ENCODE measurements around the gene TMEM8B. TPM values are rescaled to one million over a fixed set of nuclear protein-coding genes. Genes with fewer than 3 reads are reported as not detected.

TMEM8B gene
- total RNA-seq, 2 experiments from 2014 or later, result 1.2 to 3.5 TPM

- H3K36me3 Mint-ChIP-seq, result no peaks in the 10 kb centered on the region
- no peak for ATAC-seq
- H3K9me3 Mint-ChIP-seq (ENCODE audit: low read depth), result no peaks in the 10 kb centered on the region
- no peak overlapping the region for H3K27ac Mint-ChIP-seq
- peaks cover 2% of the 10 kb centered on the region for H3K4me1 Mint-ChIP-seq
- DNase-seq, result no peak
- CTCF ChIA-PET, result interaction anchor here (1.4 to 1.6 kb wide), 2 partner anchors 57 to 72 kb away, joined by 3 read pairs; no protein-coding TSS in a partner anchor
- no peak overlapping the region for H3K4me3 Mint-ChIP-seq
- H3K27me3 Mint-ChIP-seq, result peaks cover 49% of the 10 kb centered on the region
Measured at GRCh38 chr9:35898337-35898736, 69.3 kb downstream of the TMEM8B start.

- Mint-ChIP-seq H3K36me3 (no peaks in the 10 kb centered on the region), H3K9me3 (ENCODE audit: low read depth) (no peaks in the 10 kb centered on the region), H3K27ac (no peak overlapping the region), H3K4me3 (no peak overlapping the region), H3K4me1 (peaks cover 2% of the 10 kb centered on the region), H3K27me3 (peaks cover 42% of the 10 kb centered on the region)
- CTCF ChIA-PET, result interaction anchor here (1.4 to 2.2 kb wide), 3 partner anchors 46 to 73 kb away, joined by 3 to 8 read pairs (median 3); no protein-coding TSS in a partner anchor
- ATAC-seq (no peak), DNase-seq (no peak)
Measured at GRCh38 chr9:35899021-35899420, 70.0 kb downstream of the TMEM8B start.

GRCh38 chr9:35903049-35903448, 74.0 kb downstream of the TMEM8B start:
- no peaks in the 10 kb centered on the region for H3K36me3 Mint-ChIP-seq
- H3K4me1 Mint-ChIP-seq, result peaks cover 2% of the 10 kb centered on the region
- DNase-seq (peak; percentile 53), ATAC-seq (peak; percentile 60)
- H3K9me3 Mint-ChIP-seq (ENCODE audit: low read depth), result no peaks in the 10 kb centered on the region
- CTCF ChIA-PET, result interaction anchor here (0.7 to 3.2 kb wide), 28 partner anchors 8 to 425 kb away, joined by 3 to 32 read pairs (median 4); no protein-coding TSS in a partner anchor
- no peak overlapping the region for H3K27ac Mint-ChIP-seq
- peaks cover 23% of the 10 kb centered on the region for H3K27me3 Mint-ChIP-seq
- H3K4me3 Mint-ChIP-seq, result no peak overlapping the region

GRCh38 chr9:35904338-35904737, 75.3 kb downstream of the TMEM8B start:
- H3K4me3 Mint-ChIP-seq, result no peak overlapping the region
- CTCF ChIA-PET, result interaction anchor here (0.6 to 3.2 kb wide), 6 partner anchors 10 to 263 kb away, joined by 3 to 32 read pairs (median 3); no protein-coding TSS in a partner anchor

GRCh38 chr9:35905051-35905781, 76.2 kb downstream of the TMEM8B start:
- no peak overlapping the region for H3K27ac Mint-ChIP-seq
- H3K4me1 Mint-ChIP-seq, result peaks cover 5% of the 10 kb centered on the region
- H3K27me3 Mint-ChIP-seq, result peaks cover 13% of the 10 kb centered on the region
- DNase-seq, result no peak
- no peak for ATAC-seq
- no peaks in the 10 kb centered on the region for H3K36me3 Mint-ChIP-seq
- H3K4me3 Mint-ChIP-seq, result no peak overlapping the region
- no peaks in the 10 kb centered on the region for H3K9me3 Mint-ChIP-seq (ENCODE audit: low read depth)
- CTCF ChIA-PET, result interaction anchor here (0.6 to 3.2 kb wide), 6 partner anchors 23 to 262 kb away, joined by 3 to 32 read pairs (median 3); no protein-coding TSS in a partner anchor

More at GRCh38 chr9:35904338-35904737, 75.3 kb downstream of the TMEM8B start:
- Mint-ChIP-seq H3K9me3 (ENCODE audit: low read depth) (no peaks in the 10 kb centered on the region), H3K36me3 (no peaks in the 10 kb centered on the region), H3K27me3 (peaks cover 14% of the 10 kb centered on the region), H3K4me1 (peaks cover 2% of the 10 kb centered on the region), H3K27ac (no peak overlapping the region)
- DNase-seq (no peak), ATAC-seq (no peak)

- H3K27ac Mint-ChIP-seq, result no peak within 1 kb of the TSS
- no peaks in the 10 kb centered on the region for H3K9me3 Mint-ChIP-seq (ENCODE audit: low read depth)
- DNase-seq (no peak), ATAC-seq (no peak)
- peaks cover 8% of the 10 kb centered on the region for H3K27me3 Mint-ChIP-seq
- peaks cover 14% of the 10 kb centered on the region for H3K4me1 Mint-ChIP-seq
- CTCF ChIA-PET, result interaction anchor here (0.8 to 1.3 kb wide), 2 partner anchors 49 to 261 kb away, joined by 3 read pairs; no protein-coding TSS in a partner anchor
- no peaks in the 10 kb centered on the region for H3K36me3 Mint-ChIP-seq
- no peak within 1 kb of the TSS for H3K4me3 Mint-ChIP-seq
Measured at GRCh38 chr9:35905912-35906679, 77.1 kb downstream of the TMEM8B start, which contains the start of gene HRCT1. Gene HRCT1 (plus strand): TSS chr9:35906202. CDS start chr9:35906288, 86 bp downstream.

- CTCF ChIA-PET, result no interaction called here
- no peak for DNase-seq
- H3K27ac Mint-ChIP-seq, result no peak overlapping the region
Measured at GRCh38 chr9:35906923-35907699, 78.1 kb downstream of the TMEM8B start.

GRCh38 chr9:35907711-35908503, 78.9 kb downstream of the TMEM8B start:
- ATAC-seq (no peak), DNase-seq (no peak)
- Mint-ChIP-seq H3K9me3 (ENCODE audit: low read depth) (no peaks in the 10 kb centered on the region), H3K27me3 (peaks cover 3% of the 10 kb centered on the region), H3K4me3 (no peak overlapping the region), H3K4me1 (peaks cover 21% of the 10 kb centered on the region), H3K36me3 (no peaks in the 10 kb centered on the region), H3K27ac (no peak overlapping the region)
- CTCF ChIA-PET, result no interaction called here

More at GRCh38 chr9:35906923-35907699, 78.1 kb downstream of the TMEM8B start:
- H3K36me3 Mint-ChIP-seq, result no peaks in the 10 kb centered on the region
- peaks cover 5% of the 10 kb centered on the region for H3K27me3 Mint-ChIP-seq
- ATAC-seq, result no peak
- no peaks in the 10 kb centered on the region for H3K9me3 Mint-ChIP-seq (ENCODE audit: low read depth)
- H3K4me3 Mint-ChIP-seq, result no peak overlapping the region
- peaks cover 21% of the 10 kb centered on the region for H3K4me1 Mint-ChIP-seq

GRCh38 chr9:35908504-35909125, 79.6 kb downstream of the TMEM8B start:
- CTCF ChIA-PET, result no interaction called here
- no peak overlapping the region for H3K27ac Mint-ChIP-seq

GRCh38 chr9:35909274-35909673, 80.2 kb downstream of the TMEM8B start, which contains the start of gene SPAAR:
Gene SPAAR (plus strand): TSS chr9:35909490. CDS start chr9:35910464, 974 bp downstream.
- CTCF ChIA-PET, result interaction anchor here (2.2 kb wide), 1 partner anchor 46 kb away, joined by 5 read pairs; no protein-coding TSS in a partner anchor
- Mint-ChIP-seq H3K4me3 (no peak within 1 kb of the TSS), H3K4me1 (peaks cover 19% of the 10 kb centered on the region), H3K9me3 (ENCODE audit: low read depth) (no peaks in the 10 kb centered on the region), H3K27ac (no peak within 1 kb of the TSS), H3K27me3 (no peaks in the 10 kb centered on the region), H3K36me3 (no peaks in the 10 kb centered on the region)
- DNase-seq, result no peak
- ATAC-seq, result no peak

More at GRCh38 chr9:35908504-35909125, 79.6 kb downstream of the TMEM8B start:
- DNase-seq, result no peak
- Mint-ChIP-seq H3K4me1 (peaks cover 19% of the 10 kb centered on the region), H3K4me3 (no peak overlapping the region), H3K36me3 (no peaks in the 10 kb centered on the region), H3K9me3 (ENCODE audit: low read depth) (no peaks in the 10 kb centered on the region), H3K27me3 (peaks cover 2% of the 10 kb centered on the region)
- no peak for ATAC-seq

GRCh38 chr9:35909687-35910612, 80.9 kb downstream of the TMEM8B start:
- Mint-ChIP-seq H3K27ac (no peak overlapping the region), H3K4me1 (peaks cover 19% of the 10 kb centered on the region), H3K36me3 (no peaks in the 10 kb centered on the region), H3K9me3 (ENCODE audit: low read depth) (no peaks in the 10 kb centered on the region), H3K4me3 (no peak overlapping the region), H3K27me3 (no peaks in the 10 kb centered on the region)
- CTCF ChIA-PET, result interaction anchor here (0.9 to 2.2 kb wide), 4 partner anchors 9 to 159 kb away, joined by 3 to 5 read pairs (median 4); no protein-coding TSS in a partner anchor
- ATAC-seq (no peak), DNase-seq (no peak)
